Activated T-cell treated with anti-CD3 and anti-CD28 coated beads, Interleukin-2, amount 50 U/mL, for 72 hours (primary cell): ENCODE data around the gene FARP2. TPM values are rescaled to one million over a fixed set of nuclear protein-coding genes. Genes with fewer than 3 reads are reported as not detected.
"Not testable (repeated sequence)": the region's sequence is repeated elsewhere in the genome, so short reads cannot be mapped to it uniquely, and the experiment has no call there.

Source experiments
- ATAC-seq, 2 donors: fragments of 150-1000 bp; cut with Tn5 transposase; replicated peaks in 1 of 2; 2 replicates each; pipeline ENCODE4 v1.10.0; 2021; ENCODE audit warnings: moderate library complexity in 2 of 2, mild to moderate bottlenecking in 1 of 2
- DNase-seq, 2 donors: peaks; one replicate each; pipeline ENCODE4 v3.0.0; 2021 to 2022; ENCODE audit warnings: mixed read lengths in 1 of 2
- H3K27ac Mint-ChIP-seq: one replicate; pipeline ENCODE4 v1.8.0; 2022; ENCODE audit warnings: mild to moderate bottlenecking, moderate library complexity, mixed read lengths
- H3K27me3 Mint-ChIP-seq: one replicate; pipeline ENCODE4 v1.8.0; 2022; ENCODE audit warnings: low read depth, mixed read lengths
- H3K36me3 Mint-ChIP-seq, 2 donors: one replicate each; pipeline ENCODE4 v1.8.0; 2022; ENCODE audit warnings: mixed read lengths in 2 of 2, mild to moderate bottlenecking in 1 of 2; ENCODE audit not compliant: insufficient read depth in 2 of 2
- H3K4me1 Mint-ChIP-seq: one replicate; pipeline ENCODE4 v1.8.0; 2022; ENCODE audit warnings: low read depth, mixed read lengths
- H3K4me3 Mint-ChIP-seq, 2 donors: one replicate each; pipeline ENCODE4 v1.8.0; 2022; ENCODE audit warnings: mild to moderate bottlenecking in 2 of 2, mixed read lengths in 2 of 2, moderate library complexity in 2 of 2
- H3K9me3 Mint-ChIP-seq, 2 donors: one replicate each; pipeline ENCODE4 v1.8.0; 2022; ENCODE audit warnings: mixed read lengths in 2 of 2
- total RNA-seq, 2 donors: library from RNA; stranded (reverse); gene quantifications; one replicate each; pipeline ENCODE4 v1.2.3, GENCODE V29; 2022

The FARP2 gene
- total RNA-seq, 2 donors from 2014 or later: 30.2 to 30.8 TPM

DNA sequence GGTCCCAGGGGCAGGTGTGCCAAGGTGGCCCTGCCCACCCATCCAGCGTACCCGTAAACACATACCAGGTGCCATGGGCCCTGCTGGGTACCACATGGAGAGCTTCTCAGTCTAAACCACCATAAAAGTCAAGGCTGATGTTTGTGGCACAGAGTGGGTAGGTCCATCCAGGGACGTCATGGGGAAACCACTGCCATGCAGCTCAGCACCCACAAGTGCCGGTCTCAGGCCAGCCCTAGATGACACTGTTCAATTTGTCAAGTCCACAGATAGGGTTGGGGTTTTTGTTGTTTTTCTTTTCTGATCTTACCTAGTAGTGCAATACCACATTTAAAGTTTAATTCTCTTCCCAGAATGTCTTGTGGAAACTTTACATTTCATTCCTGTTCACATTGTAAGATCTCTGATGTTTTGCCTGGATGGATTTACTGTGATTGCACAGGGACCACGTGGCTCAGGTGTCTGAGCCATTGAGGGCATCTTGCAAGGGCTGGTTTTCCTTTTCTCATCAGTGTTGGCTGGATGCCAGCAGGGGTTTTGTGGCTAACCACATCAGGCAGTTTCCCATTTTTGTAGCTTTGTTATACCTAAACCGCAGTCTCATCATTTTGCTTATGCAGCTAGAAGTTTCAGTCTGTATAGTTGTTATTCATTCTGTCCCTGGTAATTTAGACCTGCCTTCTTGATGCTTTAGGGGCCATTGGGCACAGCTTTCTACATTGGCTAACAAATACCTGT lies 87.6 kb downstream of the FARP2 start:
- Mint-ChIP-seq H3K4me1 (peaks cover 33% of the 10 kb centered on the region), H3K9me3 (no peaks in the 10 kb centered on the region), H3K27ac (peak overlapping the region; percentile 92), H3K27me3 (peaks cover 40% of the 10 kb centered on the region), H3K36me3 (peaks cover 9 to 17% of the 10 kb centered on the region in 2 donors), H3K4me3 (peak overlapping the region; percentile 18 to 32)
- DNase-seq: peak; percentile 95 to 97
- peak; percentile 86 to 87 for ATAC-seq

DNA sequence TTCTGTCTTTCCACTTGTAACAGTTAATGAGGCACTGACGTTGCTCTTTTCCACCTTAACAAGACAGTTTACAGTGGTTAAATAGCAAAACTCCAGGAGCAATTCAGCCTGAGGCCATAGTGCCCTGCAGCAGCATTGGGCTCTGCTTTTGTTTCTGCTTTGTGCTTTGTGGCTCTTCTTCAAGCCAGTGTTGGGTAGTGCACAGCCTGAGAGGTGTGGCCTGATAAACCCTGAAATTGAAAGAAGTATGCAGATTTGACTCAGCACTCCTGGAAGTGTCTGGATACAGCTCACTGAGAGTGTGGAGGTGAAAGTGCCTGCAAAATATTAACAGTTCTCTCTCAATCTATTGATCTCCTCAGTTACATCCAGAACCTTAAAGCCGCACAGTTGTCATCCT lies 89.3 kb downstream of the FARP2 start:
- DNase-seq: peak; percentile 11 to 13
- H3K4me1 Mint-ChIP-seq: peaks cover 33% of the 10 kb centered on the region
- no peak overlapping the region for H3K4me3 Mint-ChIP-seq
- peaks cover 43% of the 10 kb centered on the region for H3K27me3 Mint-ChIP-seq
- peaks cover 11 to 14% of the 10 kb centered on the region in 2 donors for H3K36me3 Mint-ChIP-seq
- ATAC-seq: peak; percentile 29
- no peaks in the 10 kb centered on the region for H3K9me3 Mint-ChIP-seq
- H3K27ac Mint-ChIP-seq: no peak overlapping the region

DNA sequence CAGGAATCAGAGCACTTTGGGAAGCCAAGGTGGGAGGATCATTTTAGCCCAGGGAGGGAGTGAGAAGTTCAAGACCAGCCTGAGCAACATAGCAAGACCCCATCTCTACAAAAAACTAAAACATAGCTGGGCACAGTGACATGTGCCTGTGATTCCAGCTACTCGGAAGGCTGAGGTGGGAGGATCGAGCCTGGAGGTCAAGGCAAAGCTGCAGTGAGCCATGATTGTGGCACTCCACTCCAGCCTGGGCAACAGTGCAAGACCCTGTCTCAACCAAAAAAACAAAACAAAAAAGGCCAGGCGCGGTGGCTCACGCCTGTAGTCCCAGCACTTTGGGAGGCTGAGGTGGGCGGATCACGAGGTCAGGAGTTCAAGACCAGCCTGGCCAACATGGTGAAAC lies 94.0 kb downstream of the FARP2 start:
- not testable (repeated sequence) for ATAC-seq, H3K27ac Mint-ChIP-seq, H3K4me1 Mint-ChIP-seq, H3K36me3 Mint-ChIP-seq, H3K4me3 Mint-ChIP-seq, H3K9me3 Mint-ChIP-seq, DNase-seq
- H3K27me3 Mint-ChIP-seq: peaks cover 47% of the 10 kb centered on the region

DNA sequence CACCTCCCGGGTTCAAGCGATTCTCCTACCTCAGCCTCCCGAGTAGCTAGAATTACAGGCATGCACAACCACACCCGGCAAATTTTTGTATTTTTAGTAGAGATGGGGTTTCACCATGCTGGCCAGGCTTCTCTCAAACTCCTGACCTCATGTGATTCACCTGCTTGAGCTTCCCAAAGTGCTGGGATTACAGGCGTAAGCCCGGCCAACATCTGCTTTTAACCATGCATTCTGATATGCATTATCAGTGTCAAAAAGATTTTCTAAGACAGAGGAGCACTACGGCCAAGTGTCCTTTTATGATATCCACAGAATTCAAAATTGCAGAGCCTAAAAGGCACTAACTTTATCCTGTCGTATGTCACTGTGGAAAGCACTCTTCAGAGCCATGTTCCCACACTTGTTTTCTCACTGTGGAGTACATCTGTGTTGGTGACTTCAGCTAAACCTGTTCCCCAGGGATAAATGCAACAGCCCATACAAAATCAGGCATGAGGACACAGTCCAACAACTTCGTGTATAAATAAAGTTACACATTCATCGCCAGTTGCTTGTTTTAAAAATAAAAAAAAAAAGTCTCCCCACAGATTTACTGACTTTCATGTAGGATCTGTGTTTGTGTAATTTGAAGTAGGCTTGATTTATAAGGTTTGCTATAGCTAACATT lies 95.9 kb downstream of the FARP2 start:
- peaks cover 1 to 2% of the 10 kb centered on the region in 2 donors for H3K36me3 Mint-ChIP-seq
- no peaks in the 10 kb centered on the region for H3K9me3 Mint-ChIP-seq
- H3K27me3 Mint-ChIP-seq: peaks cover 39% of the 10 kb centered on the region
- H3K27ac Mint-ChIP-seq: no peak overlapping the region
- no peak overlapping the region for H3K4me3 Mint-ChIP-seq
- no peak for ATAC-seq
- no peak for DNase-seq
- H3K4me1 Mint-ChIP-seq: no peaks in the 10 kb centered on the region

DNA sequence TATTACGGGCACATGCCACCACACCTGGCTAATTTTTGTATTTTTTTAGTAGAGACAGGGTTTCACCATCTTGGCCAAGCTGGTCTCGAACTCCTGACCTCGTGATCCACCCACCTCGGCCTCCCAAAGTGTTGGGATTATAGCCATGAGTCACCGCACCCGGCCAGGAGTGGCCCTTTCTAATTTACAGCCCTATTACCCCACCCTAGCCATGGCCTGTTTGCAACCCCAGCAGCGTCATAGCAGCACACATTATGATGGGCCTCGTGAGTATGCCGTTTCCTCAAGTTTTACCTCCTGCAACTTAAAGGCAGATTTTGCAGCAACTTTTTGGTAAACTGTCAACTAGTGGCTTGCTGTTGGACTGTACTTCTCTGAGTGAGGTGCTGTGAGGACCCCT lies 97.8 kb downstream of the FARP2 start:
- DNase-seq, H3K4me3 Mint-ChIP-seq, H3K36me3 Mint-ChIP-seq, ATAC-seq, H3K4me1 Mint-ChIP-seq, H3K9me3 Mint-ChIP-seq, H3K27ac Mint-ChIP-seq: not testable (repeated sequence)
- H3K27me3 Mint-ChIP-seq: peaks cover 20% of the 10 kb centered on the region

DNA sequence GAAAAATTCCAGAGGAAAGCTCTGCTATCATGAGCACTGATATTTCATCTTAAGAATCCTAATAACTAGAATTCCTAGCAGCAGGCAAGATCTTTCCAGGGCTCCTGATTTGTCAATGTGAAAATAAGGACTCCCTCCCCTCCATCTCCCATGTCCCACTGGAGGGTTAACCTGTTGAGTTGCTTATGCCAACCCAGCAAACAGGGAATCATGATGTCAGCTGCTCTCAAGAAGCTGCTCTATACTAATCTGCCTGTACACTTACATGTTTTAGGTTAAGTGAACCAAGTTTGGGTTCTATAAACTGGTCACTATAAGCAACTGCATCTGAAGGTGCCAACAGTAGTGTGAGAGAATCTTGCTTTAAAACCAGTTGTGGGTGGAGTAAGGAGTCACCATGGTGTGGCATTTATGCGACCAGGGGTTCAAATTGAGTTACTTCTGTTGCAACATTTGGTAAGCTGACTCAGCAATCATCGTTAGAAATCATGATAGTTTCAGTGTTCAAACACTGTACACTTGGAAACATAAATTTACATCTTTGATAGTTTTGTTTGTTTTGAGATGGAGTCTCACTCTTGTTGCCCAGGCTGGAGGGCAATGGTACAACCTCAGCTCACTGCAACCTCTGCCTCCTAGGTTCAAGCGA lies 98.9 kb downstream of the FARP2 start:
- Mint-ChIP-seq H3K4me3 (no peak overlapping the region), H3K27me3 (peaks cover 17% of the 10 kb centered on the region), H3K27ac (no peak overlapping the region), H3K9me3 (no peaks in the 10 kb centered on the region), H3K4me1 (no peaks in the 10 kb centered on the region), H3K36me3 (no peaks in the 10 kb centered on the region)
- peak in 1 of 2 donors; percentile 21 for ATAC-seq
- no peak for DNase-seq

DNA sequence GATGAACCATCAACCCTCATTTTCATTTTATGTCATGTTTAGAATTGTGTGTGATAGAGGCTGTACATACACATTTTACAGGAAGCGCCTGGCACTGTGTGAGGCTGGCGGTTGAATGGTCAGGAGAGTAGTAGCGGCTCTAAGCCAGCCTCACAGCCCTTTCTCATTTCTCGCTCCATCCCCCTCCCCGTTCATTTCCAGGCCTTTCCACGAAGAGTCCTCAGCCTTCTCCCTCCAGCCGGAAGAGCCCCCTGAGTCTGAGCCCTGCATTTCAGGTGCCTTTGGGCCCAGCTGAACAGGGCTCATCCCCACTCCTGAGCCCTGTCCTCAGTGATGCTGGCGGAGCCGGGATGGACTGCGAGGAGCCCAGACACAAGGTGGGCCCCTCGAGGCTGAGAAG lies 100.5 kb downstream of the FARP2 start:
- Mint-ChIP-seq H3K4me1 (no peaks in the 10 kb centered on the region), H3K9me3 (no peaks in the 10 kb centered on the region), H3K4me3 (no peak overlapping the region), H3K27ac (no peak overlapping the region), H3K27me3 (peaks cover 17% of the 10 kb centered on the region), H3K36me3 (no peaks in the 10 kb centered on the region)
- DNase-seq (no peak), ATAC-seq (no peak)

DNA sequence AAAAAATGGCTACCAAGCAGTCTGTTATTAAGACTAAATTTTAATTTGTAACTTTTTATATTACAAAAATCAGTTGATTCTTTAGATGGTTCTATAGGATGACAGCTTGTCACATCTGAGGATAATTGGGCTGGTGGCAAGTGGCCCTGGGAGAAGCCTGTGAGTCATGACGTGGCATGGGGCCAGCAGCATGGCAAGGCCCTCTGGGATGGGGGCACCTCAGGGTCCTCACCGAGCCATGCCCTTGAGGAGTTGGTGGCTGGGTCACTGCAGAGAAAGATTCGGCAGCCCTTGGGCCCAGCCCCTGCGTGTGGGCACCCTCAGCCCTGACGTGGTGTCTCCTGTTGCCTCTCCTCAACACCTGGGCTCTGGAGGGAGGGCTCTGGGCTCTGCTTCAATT lies 102.6 kb downstream of the FARP2 start:
- DNase-seq: no peak
- Mint-ChIP-seq H3K36me3 (no peaks in the 10 kb centered on the region), H3K27me3 (peaks cover 12% of the 10 kb centered on the region), H3K27ac (no peak overlapping the region), H3K9me3 (no peaks in the 10 kb centered on the region), H3K4me1 (no peaks in the 10 kb centered on the region), H3K4me3 (no peak overlapping the region)
- ATAC-seq: no peak

DNA sequence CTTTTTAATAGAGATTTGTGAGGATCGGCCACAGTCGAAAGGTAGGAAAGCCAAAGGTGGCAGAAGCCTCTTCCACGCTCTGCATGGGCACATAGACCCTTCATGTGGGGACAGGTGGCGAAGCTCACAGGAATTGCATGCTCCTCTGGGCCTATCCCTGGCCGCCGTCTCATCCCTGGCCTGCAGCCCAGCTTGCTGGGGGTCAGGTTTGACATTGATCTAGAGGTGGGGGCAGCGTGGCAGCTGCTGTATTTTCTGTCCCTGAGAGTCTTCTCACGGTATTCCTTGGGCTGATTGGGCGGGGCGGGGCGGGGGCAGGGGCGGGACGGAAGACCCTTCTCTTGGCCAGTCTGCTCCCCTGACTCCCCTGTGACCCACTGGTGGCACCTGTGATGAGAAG lies 103.4 kb downstream of the FARP2 start:
- Mint-ChIP-seq H3K4me3 (no peak overlapping the region), H3K36me3 (no peaks in the 10 kb centered on the region), H3K4me1 (no peaks in the 10 kb centered on the region), H3K9me3 (no peaks in the 10 kb centered on the region), H3K27ac (no peak overlapping the region), H3K27me3 (peaks cover 6% of the 10 kb centered on the region)
- ATAC-seq (no peak), DNase-seq (no peak)

DNA sequence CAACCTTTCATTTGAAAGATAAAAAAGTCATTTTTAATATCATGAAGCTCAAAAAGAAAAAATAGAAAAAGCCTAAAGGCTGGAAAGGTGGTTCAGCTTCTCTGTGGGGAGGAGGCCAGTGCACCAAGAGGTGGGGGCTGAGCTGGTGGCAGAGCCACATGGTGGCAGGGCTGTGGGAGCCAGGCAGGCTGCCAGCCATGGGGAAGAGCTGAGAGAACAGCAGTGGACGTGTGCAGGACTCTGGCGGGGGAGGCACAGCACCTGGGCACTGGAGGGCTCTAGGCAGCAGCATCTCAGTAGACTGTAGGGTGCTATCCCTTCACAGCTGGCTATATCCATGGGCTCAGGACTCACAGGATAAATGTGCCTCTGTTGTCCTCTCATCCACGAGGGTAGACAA lies 104.5 kb downstream of the FARP2 start:
- no peaks in the 10 kb centered on the region for H3K27me3 Mint-ChIP-seq
- ATAC-seq: no peak
- H3K9me3 Mint-ChIP-seq: no peaks in the 10 kb centered on the region
- H3K27ac Mint-ChIP-seq: no peak overlapping the region
- no peaks in the 10 kb centered on the region for H3K36me3 Mint-ChIP-seq
- no peaks in the 10 kb centered on the region for H3K4me1 Mint-ChIP-seq
- no peak overlapping the region for H3K4me3 Mint-ChIP-seq
- no peak for DNase-seq

DNA sequence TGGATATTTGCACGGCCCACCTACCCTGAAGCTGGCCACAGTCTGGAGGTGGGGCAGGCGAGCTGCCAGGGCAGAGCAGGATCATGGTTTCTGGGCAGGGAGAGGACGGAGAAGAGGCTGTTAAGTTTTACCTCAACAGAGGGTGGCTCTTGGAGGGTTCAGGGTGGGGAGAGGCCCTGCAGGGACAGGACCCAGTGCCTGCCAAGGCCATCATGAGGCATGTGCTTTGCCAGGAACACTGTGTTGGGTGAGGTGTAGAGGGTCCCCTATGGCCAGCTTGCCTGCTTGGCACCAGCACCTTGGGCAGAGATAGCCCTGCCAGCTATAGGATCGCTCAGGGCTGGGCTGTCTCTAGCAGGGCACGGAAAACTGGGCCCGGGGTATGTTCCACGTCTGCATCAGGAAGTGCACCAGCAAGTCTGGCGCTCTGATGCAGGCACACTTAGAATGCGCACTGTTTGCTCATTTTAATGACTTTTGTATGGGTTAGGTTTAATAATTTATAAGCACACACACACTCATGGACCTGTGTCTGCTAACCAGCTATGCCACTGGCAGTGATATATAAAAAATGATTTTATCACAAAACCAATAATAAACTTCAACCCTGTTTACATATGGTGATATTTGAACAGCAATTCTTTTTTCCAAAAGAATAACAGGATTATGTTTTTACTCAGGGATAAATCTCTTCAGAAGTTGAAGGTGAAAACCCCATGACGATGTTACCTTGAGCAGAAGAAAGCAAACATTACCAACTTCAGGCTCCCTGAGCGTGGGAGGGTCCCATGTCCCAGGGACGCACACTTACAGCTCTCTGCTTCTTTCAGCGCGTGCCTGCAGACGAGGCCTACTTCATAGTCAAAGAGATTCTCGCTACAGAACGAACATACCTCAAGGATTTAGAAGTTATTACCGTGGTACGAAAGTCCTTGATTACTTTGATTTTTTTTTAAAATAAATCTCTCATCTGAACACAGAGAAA lies 105.9 kb downstream of the FARP2 start:
- no peak overlapping the region for H3K27ac Mint-ChIP-seq
- H3K4me3 Mint-ChIP-seq: no peak overlapping the region
- H3K9me3 Mint-ChIP-seq: no peaks in the 10 kb centered on the region
- H3K36me3 Mint-ChIP-seq: no peaks in the 10 kb centered on the region
- no peak for ATAC-seq
- no peaks in the 10 kb centered on the region for H3K4me1 Mint-ChIP-seq
- no peaks in the 10 kb centered on the region for H3K27me3 Mint-ChIP-seq
- no peak for DNase-seq

DNA sequence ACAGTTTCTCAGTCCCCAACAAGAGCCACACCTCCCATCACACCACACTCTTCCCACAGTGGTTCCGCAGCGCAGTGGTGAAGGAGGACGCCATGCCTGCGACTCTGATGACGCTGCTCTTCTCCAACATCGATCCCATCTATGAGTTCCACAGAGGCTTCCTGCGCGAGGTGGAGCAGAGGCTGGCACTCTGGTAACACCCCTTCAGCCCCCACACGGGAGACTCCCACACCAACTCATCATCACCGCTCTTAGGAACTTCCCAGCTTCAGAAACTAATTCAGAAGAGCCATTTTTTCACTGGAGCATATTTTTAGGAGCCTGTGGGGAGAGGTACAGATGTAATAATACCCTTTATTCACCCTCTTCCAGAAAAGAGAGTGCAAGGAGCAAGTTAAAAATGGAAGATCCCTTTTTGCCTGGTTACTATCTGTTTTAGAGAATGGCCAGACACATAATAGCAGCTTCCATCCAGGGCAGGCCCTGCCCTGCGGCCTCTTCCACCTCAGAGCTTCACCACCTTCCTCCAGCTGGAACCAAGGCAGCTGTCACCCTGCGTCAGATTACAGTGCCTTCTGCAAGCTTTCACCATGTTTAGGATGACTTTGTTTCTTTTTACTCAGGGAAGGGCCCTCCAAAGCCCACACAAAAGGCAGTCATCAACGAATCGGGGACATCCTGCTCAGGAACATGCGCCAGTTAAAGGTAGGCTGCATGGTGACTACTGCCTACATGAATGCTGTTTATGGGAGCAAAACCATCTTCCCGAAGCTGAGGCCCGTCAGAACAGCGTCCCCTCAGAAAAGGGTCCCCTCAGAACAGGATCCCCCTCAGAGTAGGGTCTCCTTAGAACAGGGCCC lies 107.4 kb downstream of the FARP2 start:
- no peaks in the 10 kb centered on the region for H3K9me3 Mint-ChIP-seq

More for the DNA sequence above, 107.4 kb downstream of the FARP2 start:
- DNase-seq (no peak), ATAC-seq (no peak)
- Mint-ChIP-seq H3K4me1 (no peaks in the 10 kb centered on the region), H3K4me3 (no peak overlapping the region), H3K36me3 (no peaks in the 10 kb centered on the region), H3K27me3 (no peaks in the 10 kb centered on the region), H3K27ac (no peak overlapping the region)
